Medulla oblongata (tissue), 1 donor: ENCODE results near the gene CASZ1.

Experiments
- DNase-seq: peaks from one replicate; pipeline ENCODE4 v3.0.0-alpha.2; 2015; ENCODE audit errors: extremely low spot score

CASZ1 gene

GRCh38 chr1:10599194-10599861 lies 197.1 kb downstream of the CASZ1 start:
- no peak for DNase-seq

- DNase-seq: peak; percentile 61
Measured at GRCh38 chr1:10598389-10598702, 198.1 kb downstream of the CASZ1 start.

GRCh38 chr1:10597492-10598388 lies 198.7 kb downstream of the CASZ1 start:
- no peak for DNase-seq

- no peak for DNase-seq
Measured at GRCh38 chr1:10596780-10597179, 199.7 kb downstream of the CASZ1 start.

- DNase-seq: no peak
Measured at GRCh38 chr1:10594595-10595223, 201.7 kb downstream of the CASZ1 start.

GRCh38 chr1:10593750-10594149 lies 202.7 kb downstream of the CASZ1 start:
- no peak for DNase-seq

GRCh38 chr1:10592373-10592772 lies 204.1 kb downstream of the CASZ1 start:
- DNase-seq: no peak

- no peak for DNase-seq
Measured at GRCh38 chr1:10591010-10591409, 205.4 kb downstream of the CASZ1 start.

- DNase-seq: no peak
Measured at GRCh38 chr1:10589074-10589473, 207.4 kb downstream of the CASZ1 start.

GRCh38 chr1:10588640-10589039 lies 207.8 kb downstream of the CASZ1 start:
- DNase-seq: no peak
